RWPE2 (cell line): ENCODE data around the gene HS6ST1.

Experiments
- ATAC-seq: fragments of 200-7000 bp; cut with Tn5 transposase; 3 replicates; pipeline ENCODE4 v1.9.1; 2021; ENCODE audit warnings: low read depth
- DNase-seq: peaks from one replicate; pipeline ENCODE4 v3.0.0-alpha.2; 2020; ENCODE audit warnings: low spot score
- H3K27ac ChIP-seq: fragments of 450-650 bp; 2 replicates; pipeline ENCODE4 v1.5.1; 2017; ENCODE audit warnings: mild to moderate bottlenecking; ENCODE audit not compliant: poor library complexity, severe bottlenecking
- H3K27me3 ChIP-seq: fragments of 250-450 bp; sonication (Bioruptor Pico); 2 replicates; pipeline ENCODE4 v1.5.1; 2021; ENCODE audit warnings: mild to moderate bottlenecking, moderate library complexity; ENCODE audit not compliant: insufficient read depth, poor library complexity, severe bottlenecking
- H3K36me3 ChIP-seq: fragments of 250-450 bp; sonication (Bioruptor Pico); 2 replicates; pipeline ENCODE4 v1.5.1; 2020; ENCODE audit warnings: low read depth, mild to moderate bottlenecking, moderate library complexity
- H3K4me1 ChIP-seq: fragments of 250-450 bp; sonication (Bioruptor Pico); 2 replicates; pipeline ENCODE4 v1.5.1; 2021; ENCODE audit warnings: mild to moderate bottlenecking, moderate library complexity; ENCODE audit not compliant: insufficient read depth, poor library complexity, severe bottlenecking
- H3K4me3 ChIP-seq: fragments of 250-450 bp; sonication (Bioruptor Pico); 2 replicates; pipeline ENCODE4 v1.5.1; 2021; ENCODE audit warnings: mild to moderate bottlenecking, moderate library complexity; ENCODE audit not compliant: severe bottlenecking
- H3K9me3 ChIP-seq: fragments of 250-450 bp; sonication (Bioruptor Pico); 2 replicates; pipeline ENCODE4 v1.5.1; 2021; ENCODE audit warnings: mild to moderate bottlenecking, moderate library complexity; ENCODE audit not compliant: severe bottlenecking
- TF ChIP-seq, protein P1 (sequence below): fragments of 450-650 bp; IDR thresholded peaks from one replicate; pipeline ENCODE4 v1.5.1; 2017; ENCODE audit warnings: mild to moderate bottlenecking, moderate library complexity; ENCODE audit not compliant: poor library complexity, severe bottlenecking

Gene HS6ST1

GRCh38 chr2:128304715-128305554, 13.7 kb downstream of the HS6ST1 start:
- H3K4me1 ChIP-seq = peaks cover 49% of the 10 kb centered on the region
- no peak overlapping the region for H3K4me3 ChIP-seq
- DNase-seq = peak; percentile 99
- H3K27ac ChIP-seq = peak overlapping the region; percentile 97
- H3K9me3 ChIP-seq = no peaks in the 10 kb centered on the region
- peak; percentile 76 for ATAC-seq
- H3K36me3 ChIP-seq = no peaks in the 10 kb centered on the region
- TF ChIP-seq, protein P1, sequence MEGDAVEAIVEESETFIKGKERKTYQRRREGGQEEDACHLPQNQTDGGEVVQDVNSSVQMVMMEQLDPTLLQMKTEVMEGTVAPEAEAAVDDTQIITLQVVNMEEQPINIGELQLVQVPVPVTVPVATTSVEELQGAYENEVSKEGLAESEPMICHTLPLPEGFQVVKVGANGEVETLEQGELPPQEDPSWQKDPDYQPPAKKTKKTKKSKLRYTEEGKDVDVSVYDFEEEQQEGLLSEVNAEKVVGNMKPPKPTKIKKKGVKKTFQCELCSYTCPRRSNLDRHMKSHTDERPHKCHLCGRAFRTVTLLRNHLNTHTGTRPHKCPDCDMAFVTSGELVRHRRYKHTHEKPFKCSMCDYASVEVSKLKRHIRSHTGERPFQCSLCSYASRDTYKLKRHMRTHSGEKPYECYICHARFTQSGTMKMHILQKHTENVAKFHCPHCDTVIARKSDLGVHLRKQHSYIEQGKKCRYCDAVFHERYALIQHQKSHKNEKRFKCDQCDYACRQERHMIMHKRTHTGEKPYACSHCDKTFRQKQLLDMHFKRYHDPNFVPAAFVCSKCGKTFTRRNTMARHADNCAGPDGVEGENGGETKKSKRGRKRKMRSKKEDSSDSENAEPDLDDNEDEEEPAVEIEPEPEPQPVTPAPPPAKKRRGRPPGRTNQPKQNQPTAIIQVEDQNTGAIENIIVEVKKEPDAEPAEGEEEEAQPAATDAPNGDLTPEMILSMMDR = no peak
- no peaks in the 10 kb centered on the region for H3K27me3 ChIP-seq

GRCh38 chr2:128304330-128304714, 14.3 kb downstream of the HS6ST1 start:
- no peaks in the 10 kb centered on the region for H3K36me3 ChIP-seq
- H3K27ac ChIP-seq = peak overlapping the region; percentile 97
- H3K4me1 ChIP-seq = peaks cover 49% of the 10 kb centered on the region
- ATAC-seq (no peak), DNase-seq (no peak)
- H3K27me3 ChIP-seq = no peaks in the 10 kb centered on the region
- no peak overlapping the region for H3K4me3 ChIP-seq
- H3K9me3 ChIP-seq = no peaks in the 10 kb centered on the region
- TF ChIP-seq, protein P1 = no peak

GRCh38 chr2:128303911-128304310, 14.8 kb downstream of the HS6ST1 start:
- Histone ChIP-seq H3K9me3 (no peaks in the 10 kb centered on the region), H3K27me3 (no peaks in the 10 kb centered on the region), H3K4me1 (peaks cover 49% of the 10 kb centered on the region), H3K27ac (peak overlapping the region; percentile 97), H3K4me3 (no peak overlapping the region), H3K36me3 (no peaks in the 10 kb centered on the region)
- DNase-seq (no peak), ATAC-seq (no peak)
- TF ChIP-seq, protein P1 = no peak

GRCh38 chr2:128303095-128303791, 15.4 kb downstream of the HS6ST1 start:
- no peak overlapping the region for H3K4me3 ChIP-seq
- no peaks in the 10 kb centered on the region for H3K36me3 ChIP-seq
- no peaks in the 10 kb centered on the region for H3K27me3 ChIP-seq
- no peaks in the 10 kb centered on the region for H3K9me3 ChIP-seq
- DNase-seq = peak; percentile 34
- TF ChIP-seq, protein P1 = no peak
- ATAC-seq = no peak
- no peak overlapping the region for H3K27ac ChIP-seq
- H3K4me1 ChIP-seq = peaks cover 49% of the 10 kb centered on the region

DNA sequence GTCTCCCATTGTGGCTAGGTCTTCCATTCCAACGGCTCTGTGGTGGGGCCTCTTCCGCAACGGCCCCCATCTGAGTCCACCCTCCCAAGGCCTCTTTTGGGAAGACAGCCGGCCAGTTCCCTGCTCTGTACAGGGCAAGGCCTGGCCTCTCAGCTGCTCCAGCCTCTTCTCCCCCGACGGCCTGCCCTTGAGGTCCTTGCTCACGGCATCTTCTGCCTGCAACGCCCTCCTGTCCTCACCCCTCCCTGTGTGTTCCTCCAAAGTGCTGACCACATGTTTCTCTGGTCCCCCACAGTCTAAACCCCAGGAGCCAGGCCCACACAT, 16.0 kb downstream of the HS6ST1 start:
- H3K4me1 ChIP-seq = peaks cover 49% of the 10 kb centered on the region
- no peak for ATAC-seq

More for the DNA sequence above, 16.0 kb downstream of the HS6ST1 start:
- H3K9me3 ChIP-seq = no peaks in the 10 kb centered on the region
- no peak for DNase-seq
- H3K27ac ChIP-seq = peak overlapping the region; percentile 12
- H3K27me3 ChIP-seq = no peaks in the 10 kb centered on the region
- no peak overlapping the region for H3K4me3 ChIP-seq
- H3K36me3 ChIP-seq = no peaks in the 10 kb centered on the region
- TF ChIP-seq, protein P1 = no peak
